ENCODE measurements around the gene ETV6.

Gene ETV6

DNA sequence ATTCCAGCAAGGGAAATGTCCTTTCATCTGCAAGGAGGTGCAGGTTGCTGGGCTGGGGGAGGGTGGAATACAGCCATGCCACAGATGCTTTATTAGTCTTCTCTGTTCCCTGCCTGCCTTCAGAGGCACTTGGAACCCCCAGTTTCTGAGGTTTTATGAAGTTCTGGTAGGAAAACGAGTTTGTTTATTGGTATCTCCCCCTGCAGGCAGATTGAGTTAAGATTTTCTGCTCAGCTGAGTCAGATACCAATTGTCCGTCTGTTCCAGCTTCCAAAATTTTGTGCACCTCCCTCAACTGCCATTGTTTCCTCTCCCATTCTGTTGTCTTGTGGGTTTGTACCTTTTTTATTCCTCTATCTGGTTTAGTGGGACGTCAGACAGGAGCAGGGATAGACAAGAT lies 155.6 kb downstream of the ETV6 start:
- FAIRE-seq (no peak), DNase-seq (ENCODE audit: insufficient read length) (no peak)
- TF ChIP-seq POLR2A (IDR thresholded peaks at IDR 0.05; ENCODE audit: low read depth, low read length) (no peak), POLR2AphosphoS5 (IDR thresholded peaks at IDR 0.05; ENCODE audit: low read depth, low read length) (no peak), TAF1 (IDR thresholded peaks at IDR 0.05; ENCODE audit: borderline replicate concordance, low read depth, low read length) (no peak)

DNA sequence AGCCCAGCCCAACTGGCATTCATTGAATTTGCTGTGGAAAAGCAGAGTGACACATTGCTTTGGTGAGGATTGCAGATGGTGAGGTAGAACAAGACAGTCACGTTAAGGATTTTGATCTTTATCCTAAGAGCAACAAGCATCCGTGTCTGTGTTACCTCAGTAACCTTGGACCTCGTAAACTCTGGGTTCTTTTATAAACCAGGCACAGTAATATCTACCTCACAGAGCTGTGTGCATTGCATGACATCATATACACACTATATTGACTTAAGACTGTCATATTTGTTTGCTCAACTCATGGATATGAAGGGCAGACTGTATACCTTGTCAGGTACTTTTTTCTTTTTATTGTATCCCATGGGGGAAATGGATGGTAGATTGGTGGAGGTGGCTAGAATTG lies 156.2 kb downstream of the ETV6 start:
- no peak for TF ChIP-seq POLR2AphosphoS5 (IDR thresholded peaks at IDR 0.05; ENCODE audit: low read depth, low read length)
- no peak for TF ChIP-seq POLR2A (IDR thresholded peaks at IDR 0.05; ENCODE audit: low read depth, low read length)
- no peak for TF ChIP-seq TAF1 (IDR thresholded peaks at IDR 0.05; ENCODE audit: borderline replicate concordance, low read depth, low read length)
- FAIRE-seq = no peak
- DNase-seq (ENCODE audit: insufficient read length) = no peak

DNA sequence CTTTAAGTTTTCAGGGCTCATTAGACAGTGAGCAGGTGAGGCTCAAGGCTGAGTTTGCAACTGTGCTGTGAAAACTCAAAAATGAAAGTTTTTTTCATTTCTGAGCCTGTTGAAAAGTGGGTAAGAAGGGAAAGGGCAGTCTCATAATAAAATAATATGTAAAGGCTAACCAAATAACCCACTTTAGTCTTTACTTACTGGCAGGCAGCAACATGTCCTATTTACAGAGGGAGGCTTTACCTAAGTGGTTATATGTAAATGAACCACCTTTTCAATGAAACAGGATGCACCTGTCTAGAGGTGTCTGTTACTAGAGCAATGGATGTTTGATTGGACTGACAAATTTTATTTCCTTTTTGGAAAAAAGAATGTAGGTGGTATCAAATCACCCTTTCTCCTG lies 158.0 kb downstream of the ETV6 start:
- FAIRE-seq (no peak), DNase-seq (ENCODE audit: insufficient read length) (no peak)
- TF ChIP-seq TAF1 (IDR thresholded peaks at IDR 0.05; ENCODE audit: borderline replicate concordance, low read depth, low read length) = no peak

DNA sequence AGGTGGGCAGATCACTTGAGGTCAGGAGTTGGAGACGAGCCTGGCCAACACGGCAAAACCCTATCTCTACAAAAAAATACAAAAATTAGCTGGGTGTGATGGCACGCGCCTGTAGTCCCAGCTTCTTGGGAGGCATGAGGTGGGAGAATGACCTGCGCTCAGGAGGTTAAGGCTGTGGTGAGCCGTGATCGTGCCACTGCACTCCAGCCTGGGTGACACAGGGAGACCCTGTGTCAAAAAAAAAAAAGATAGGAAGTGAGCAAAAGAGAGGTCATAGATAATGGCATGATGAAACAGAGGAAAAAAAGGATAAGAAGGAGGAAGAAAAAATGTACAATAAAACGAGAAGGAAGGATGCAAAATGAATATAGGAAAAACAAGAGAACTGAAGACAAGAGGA lies 159.5 kb downstream of the ETV6 start:
- TF ChIP-seq TAF1 (IDR thresholded peaks at IDR 0.05; ENCODE audit: borderline replicate concordance, low read depth, low read length) (no peak), POLR2AphosphoS5 (IDR thresholded peaks at IDR 0.05; ENCODE audit: low read depth, low read length) (no peak), POLR2A (IDR thresholded peaks at IDR 0.05; ENCODE audit: low read depth, low read length) (no peak)
- DNase-seq (ENCODE audit: insufficient read length) = no peak

DNA sequence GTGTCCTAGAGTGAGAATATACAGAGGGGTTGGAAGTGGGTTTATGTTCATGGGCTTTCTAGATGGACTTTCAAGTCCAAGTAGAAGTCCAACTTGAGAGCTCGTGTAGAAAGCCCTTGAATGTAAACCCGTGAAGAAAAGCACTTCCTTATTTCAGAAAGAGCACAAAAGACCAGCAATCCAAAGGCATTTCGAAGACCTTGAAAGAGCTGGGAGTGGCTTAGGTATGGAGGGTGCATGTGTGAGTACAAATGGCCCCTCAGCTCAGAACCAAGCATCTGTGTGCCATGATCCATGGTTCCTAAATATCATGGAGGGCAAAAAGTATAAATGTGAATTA lies 160.7 kb downstream of the ETV6 start:
- peak; percentile 73 for FAIRE-seq
- TF ChIP-seq TAF1 (IDR thresholded peaks at IDR 0.05; ENCODE audit: borderline replicate concordance, low read depth, low read length) = no peak
- no peak for DNase-seq (ENCODE audit: insufficient read length)

More for the DNA sequence above, 159.5 kb downstream of the ETV6 start:
- no peak for FAIRE-seq

DNA sequence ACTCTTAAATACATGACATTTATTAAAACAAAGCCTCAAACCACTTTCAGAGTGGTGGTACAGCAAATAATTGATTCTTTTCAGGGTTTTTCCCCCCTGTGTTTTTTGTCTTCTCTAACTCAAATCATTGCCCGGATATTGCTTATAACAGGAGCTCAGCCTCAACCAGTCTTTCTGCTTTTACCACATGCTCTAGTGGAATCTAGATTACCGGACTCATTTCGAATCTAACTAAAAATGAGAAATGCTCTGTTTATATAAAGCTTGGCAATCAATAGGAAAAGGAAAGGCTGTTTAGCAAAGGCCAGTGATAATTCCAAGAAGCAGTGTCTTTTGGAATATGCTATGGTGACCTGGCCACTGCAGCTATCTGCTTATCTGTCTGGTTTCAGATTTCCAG lies 161.5 kb downstream of the ETV6 start:
- TF ChIP-seq POLR2A (IDR thresholded peaks at IDR 0.05; ENCODE audit: low read depth, low read length) (no peak), POLR2AphosphoS5 (IDR thresholded peaks at IDR 0.05; ENCODE audit: low read depth, low read length) (no peak), TAF1 (IDR thresholded peaks at IDR 0.05; ENCODE audit: borderline replicate concordance, low read depth, low read length) (no peak)
- DNase-seq (ENCODE audit: insufficient read length) (no peak), FAIRE-seq (no peak)

DNA sequence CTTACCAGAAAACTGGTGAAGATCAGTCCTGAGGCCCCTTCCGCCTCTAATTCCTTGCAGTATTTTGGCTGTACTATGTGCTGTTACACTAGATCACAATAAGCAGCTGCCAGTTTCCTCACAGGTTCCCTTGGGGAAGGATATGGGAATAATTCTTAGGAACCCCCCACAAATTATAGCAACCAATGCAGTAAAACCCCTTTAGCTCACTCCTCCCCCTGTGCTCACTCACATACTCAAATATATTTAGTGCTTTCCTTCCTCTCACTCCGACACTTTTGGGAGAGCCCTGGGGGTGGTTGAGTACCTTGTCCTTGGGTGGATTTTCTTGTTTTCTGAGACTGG lies 162.7 kb downstream of the ETV6 start:
- FAIRE-seq = no peak
- DNase-seq (ENCODE audit: insufficient read length) = no peak
- TF ChIP-seq POLR2AphosphoS5 (IDR thresholded peaks at IDR 0.05; ENCODE audit: low read depth, low read length) = no peak
- no peak for TF ChIP-seq POLR2A (IDR thresholded peaks at IDR 0.05; ENCODE audit: low read depth, low read length)
- no peak for TF ChIP-seq TAF1 (IDR thresholded peaks at IDR 0.05; ENCODE audit: borderline replicate concordance, low read depth, low read length)

DNA sequence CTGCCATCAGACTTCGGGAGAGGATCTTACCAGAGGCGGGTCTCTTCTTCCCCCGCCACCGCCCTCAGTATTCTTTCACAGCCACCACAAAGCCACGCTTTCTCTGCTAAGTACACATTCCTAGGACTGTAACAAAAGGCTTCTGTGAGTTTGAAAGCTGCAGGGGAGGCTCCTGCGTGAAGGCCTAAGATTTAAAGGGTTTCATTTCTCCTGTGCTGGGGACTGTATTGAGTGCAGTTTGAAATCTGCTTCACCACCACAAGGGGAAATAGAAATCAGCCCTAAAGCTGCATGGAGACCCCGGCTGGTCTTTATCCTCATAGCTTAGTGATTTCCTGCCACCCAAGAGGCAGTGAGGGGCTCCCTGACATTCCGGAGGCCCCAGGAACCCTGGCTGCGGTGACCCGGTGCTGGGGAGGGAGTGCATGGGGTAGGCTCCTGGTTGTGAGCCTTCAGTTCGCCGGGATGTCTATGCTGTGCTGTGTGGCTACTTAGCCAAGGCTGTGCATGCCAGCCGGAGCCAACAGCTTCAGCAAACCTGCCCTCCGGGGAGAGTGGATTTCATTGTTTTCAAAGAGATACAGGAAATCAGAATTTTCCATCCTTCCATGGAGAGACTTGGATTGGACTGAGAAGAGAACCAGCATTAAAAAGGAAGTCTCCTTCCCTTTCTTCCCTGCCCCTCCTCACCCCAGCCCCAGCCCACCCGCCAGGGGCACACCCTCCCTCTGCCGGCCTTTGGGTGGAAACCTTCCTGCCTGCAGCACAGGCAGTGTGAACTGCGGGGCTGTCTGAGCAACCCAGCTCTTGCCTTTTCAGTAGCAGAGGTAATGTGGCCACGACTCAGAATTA lies 163.3 kb downstream of the ETV6 start:
- peak; percentile 66 for FAIRE-seq
- peak; percentile 26 for DNase-seq (ENCODE audit: insufficient read length)
- TF ChIP-seq TAF1 (IDR thresholded peaks at IDR 0.05; ENCODE audit: borderline replicate concordance, low read depth, low read length) (no peak), POLR2A (IDR thresholded peaks at IDR 0.05; ENCODE audit: low read depth, low read length) (0 out of 2 replicates have a peak, but pooled peaks have one; percentile 12), POLR2AphosphoS5 (IDR thresholded peaks at IDR 0.05; ENCODE audit: low read depth, low read length) (no peak)

DNA sequence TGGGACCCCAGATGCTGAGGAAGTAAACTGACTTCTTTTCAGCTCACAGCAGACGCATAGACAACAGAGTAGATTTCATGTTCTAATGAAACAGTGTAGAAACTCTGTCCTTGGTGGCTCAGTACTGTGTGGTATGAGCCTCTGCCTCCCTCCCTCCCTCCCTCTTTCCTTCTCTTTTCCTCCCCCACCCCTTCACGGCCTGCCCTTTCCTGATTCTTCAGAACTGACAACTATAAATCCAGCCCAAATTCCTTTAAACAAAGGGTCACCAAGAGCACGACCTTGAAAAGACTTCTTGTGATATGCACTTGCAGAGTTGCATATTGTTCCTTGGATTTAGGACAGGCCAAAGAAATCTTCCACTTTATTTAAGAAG lies 164.0 kb downstream of the ETV6 start:
- FAIRE-seq = no peak
- DNase-seq (ENCODE audit: insufficient read length) = no peak
- no peak for TF ChIP-seq TAF1 (IDR thresholded peaks at IDR 0.05; ENCODE audit: borderline replicate concordance, low read depth, low read length)
- no peak for TF ChIP-seq POLR2AphosphoS5 (IDR thresholded peaks at IDR 0.05; ENCODE audit: low read depth, low read length)
- TF ChIP-seq POLR2A (IDR thresholded peaks at IDR 0.05; ENCODE audit: low read depth, low read length) = no peak

DNA sequence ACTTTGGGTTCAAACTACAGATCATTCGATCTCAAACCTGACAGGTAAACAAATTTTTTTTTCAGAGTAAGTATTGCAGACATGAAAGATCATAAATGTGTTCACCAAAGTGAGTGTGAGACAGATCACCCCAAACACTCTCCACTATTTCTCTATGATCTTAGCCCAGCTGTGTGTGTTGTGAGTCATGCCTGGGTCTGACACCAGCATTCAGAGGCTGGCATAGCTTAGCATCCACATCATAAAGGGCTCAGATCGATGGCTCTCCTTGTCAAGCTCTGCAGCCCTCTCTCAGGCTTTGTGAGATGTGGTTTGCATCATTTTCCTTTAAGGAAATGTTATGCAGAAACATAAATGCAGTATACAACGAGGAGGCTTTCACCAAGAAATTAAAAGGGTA lies 164.9 kb downstream of the ETV6 start:
- FAIRE-seq (no peak), DNase-seq (ENCODE audit: insufficient read length) (no peak)
- no peak for TF ChIP-seq POLR2AphosphoS5 (IDR thresholded peaks at IDR 0.05; ENCODE audit: low read depth, low read length)
- TF ChIP-seq POLR2A (IDR thresholded peaks at IDR 0.05; ENCODE audit: low read depth, low read length) = no peak
- TF ChIP-seq TAF1 (IDR thresholded peaks at IDR 0.05; ENCODE audit: borderline replicate concordance, low read depth, low read length) = no peak

DNA sequence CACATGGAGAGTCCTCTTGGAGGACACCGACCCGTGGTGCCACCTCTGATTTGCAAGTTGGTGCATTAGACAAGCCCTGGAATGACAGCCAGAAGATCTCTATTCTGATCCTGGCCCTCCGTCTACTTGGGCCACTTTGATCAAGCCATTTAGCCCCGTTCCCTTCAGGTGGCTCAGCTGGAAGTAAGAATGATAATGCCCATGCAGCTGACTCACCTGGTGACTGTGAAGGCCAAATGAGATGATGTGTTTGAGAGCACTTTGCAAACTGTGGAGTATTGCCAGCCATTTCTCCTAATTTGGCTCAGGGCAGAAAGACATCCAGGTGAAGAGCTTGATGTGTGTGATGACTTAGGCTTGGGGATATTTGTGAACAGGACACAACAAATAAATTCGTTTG lies 165.9 kb downstream of the ETV6 start:
- DNase-seq (ENCODE audit: insufficient read length) (no peak), FAIRE-seq (no peak)
- TF ChIP-seq TAF1 (IDR thresholded peaks at IDR 0.05; ENCODE audit: borderline replicate concordance, low read depth, low read length) (no peak), POLR2AphosphoS5 (IDR thresholded peaks at IDR 0.05; ENCODE audit: low read depth, low read length) (no peak), POLR2A (IDR thresholded peaks at IDR 0.05; ENCODE audit: low read depth, low read length) (no peak)

DNA sequence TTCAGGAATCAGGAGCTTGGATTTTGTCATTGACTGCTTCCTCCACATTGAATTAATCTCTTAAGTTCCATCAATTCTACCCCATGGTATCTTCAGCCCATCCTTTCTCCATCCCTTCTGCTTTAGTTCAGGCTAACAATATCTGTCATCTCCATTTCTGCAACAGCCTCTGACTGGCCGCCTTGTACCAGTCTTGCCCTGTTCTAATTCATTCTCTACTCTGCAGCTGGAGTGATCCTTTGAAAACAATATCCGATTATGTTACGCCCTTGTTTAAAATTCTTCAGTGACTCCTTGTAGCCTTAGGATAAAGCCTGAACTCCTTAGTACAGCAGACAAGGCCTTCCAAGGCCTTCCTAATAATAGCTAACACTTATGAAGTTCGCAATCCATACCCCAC lies 170.2 kb downstream of the ETV6 start:
- FAIRE-seq (no peak), DNase-seq (ENCODE audit: insufficient read length) (no peak)
- TF ChIP-seq TAF1 (IDR thresholded peaks at IDR 0.05; ENCODE audit: borderline replicate concordance, low read depth, low read length) (no peak), POLR2AphosphoS5 (IDR thresholded peaks at IDR 0.05; ENCODE audit: low read depth, low read length) (no peak), POLR2A (IDR thresholded peaks at IDR 0.05; ENCODE audit: low read depth, low read length) (no peak)

DNA sequence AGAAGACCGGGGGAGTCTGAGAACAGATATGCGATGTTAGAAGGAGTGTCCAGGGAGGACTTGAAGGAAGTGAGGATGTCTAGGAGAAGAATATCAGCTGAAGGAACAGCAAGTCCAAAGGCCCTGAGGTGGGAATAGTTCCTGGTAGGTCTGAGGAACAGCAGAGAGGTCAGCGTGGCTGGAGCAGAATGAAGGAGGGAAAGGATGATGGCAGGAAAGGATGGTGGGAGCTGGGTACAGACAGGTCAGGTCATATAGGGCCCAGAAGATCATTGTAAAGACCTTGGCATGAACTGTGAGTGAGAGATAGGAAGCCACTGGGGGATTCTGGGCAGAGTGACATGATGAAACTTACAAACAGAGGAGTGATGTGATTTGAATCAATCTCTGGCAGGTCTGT lies 171.0 kb downstream of the ETV6 start:
- DNase-seq (ENCODE audit: insufficient read length) (no peak), FAIRE-seq (no peak)
- no peak for TF ChIP-seq POLR2A (IDR thresholded peaks at IDR 0.05; ENCODE audit: low read depth, low read length)
- TF ChIP-seq TAF1 (IDR thresholded peaks at IDR 0.05; ENCODE audit: borderline replicate concordance, low read depth, low read length) = no peak
- TF ChIP-seq POLR2AphosphoS5 (IDR thresholded peaks at IDR 0.05; ENCODE audit: low read depth, low read length) = no peak

Data from GM12892 (cell line).